Endothelial cell (in vitro differentiated cells): ENCODE measurements around the gene GBX1. TPM values are rescaled to one million over a fixed set of nuclear protein-coding genes. Genes with fewer than 3 reads are reported as not detected.

ENCODE experiments used
- DNase-seq: peaks from one replicate; pipeline ENCODE4 v3.0.0; 2021; ENCODE audit warnings: low spot score
- H3K27ac Mint-ChIP-seq: one replicate; pipeline ENCODE4 v1.8.0; 2021; ENCODE audit warnings: mixed read lengths, inconsistent platforms; ENCODE audit not compliant: unreplicated experiment
- H3K27me3 Mint-ChIP-seq: one replicate; pipeline ENCODE4 v1.8.0; 2021; ENCODE audit warnings: mild to moderate bottlenecking, moderate library complexity, mixed read lengths, inconsistent platforms; ENCODE audit not compliant: unreplicated experiment
- H3K36me3 Mint-ChIP-seq: one replicate; pipeline ENCODE4 v1.8.0; 2021; ENCODE audit warnings: mild to moderate bottlenecking, low read depth, mixed read lengths, inconsistent platforms; ENCODE audit not compliant: unreplicated experiment
- H3K4me1 Mint-ChIP-seq: one replicate; pipeline ENCODE4 v1.8.0; 2021; ENCODE audit warnings: mild to moderate bottlenecking, mixed read lengths, inconsistent platforms; ENCODE audit not compliant: unreplicated experiment
- H3K4me3 Mint-ChIP-seq: one replicate; pipeline ENCODE4 v1.8.0; 2021; ENCODE audit warnings: mild to moderate bottlenecking, mixed read lengths, inconsistent platforms; ENCODE audit not compliant: unreplicated experiment
- H3K9me3 Mint-ChIP-seq: one replicate; pipeline ENCODE4 v1.8.0; 2021; ENCODE audit warnings: mixed read lengths, inconsistent platforms; ENCODE audit not compliant: unreplicated experiment
- CTCF ChIP-seq: fragments of 200-600 bp; sonication (generic); IDR thresholded peaks from one replicate; pipeline ENCODE4 v1.5.0; 2021; ENCODE audit warnings: antibody characterized with exemption; ENCODE audit not compliant: unreplicated experiment
- total RNA-seq: library from RNA; stranded (reverse); fragmentation: NEBNext Ultra II Directional; extraction: Animal tissue kit (Norgen Biotek cat#: 25700); gene quantifications from one replicate; pipeline ENCODE4 v1.2.1, GENCODE V29; 2021; ENCODE audit not compliant: unreplicated experiment

The GBX1 gene
- total RNA-seq, 1 donor from 2014 or later = 13.8 TPM

GRCh38 chr7:151177310-151177709 is 9.8 kb upstream of the GBX1 start:
- no peak overlapping the region for H3K4me3 Mint-ChIP-seq
- DNase-seq = no peak
- peaks cover 10% of the 10 kb centered on the region for H3K36me3 Mint-ChIP-seq
- H3K4me1 Mint-ChIP-seq = peaks cover 9% of the 10 kb centered on the region
- no peak for TF ChIP-seq CTCF
- H3K27ac Mint-ChIP-seq = no peak overlapping the region
- H3K27me3 Mint-ChIP-seq = peaks cover 18% of the 10 kb centered on the region
- no peaks in the 10 kb centered on the region for H3K9me3 Mint-ChIP-seq

- H3K9me3 Mint-ChIP-seq = no peaks in the 10 kb centered on the region
- peak overlapping the region; percentile 31 for H3K4me3 Mint-ChIP-seq
- TF ChIP-seq CTCF = no peak
- H3K27me3 Mint-ChIP-seq = peaks cover 15% of the 10 kb centered on the region
- H3K36me3 Mint-ChIP-seq = peaks cover 10% of the 10 kb centered on the region
- H3K27ac Mint-ChIP-seq = no peak overlapping the region
- H3K4me1 Mint-ChIP-seq = peaks cover 9% of the 10 kb centered on the region
- DNase-seq = no peak
Observed at GRCh38 chr7:151176401-151176800, 8.9 kb upstream of the GBX1 start.

GRCh38 chr7:151175793-151176311 is 8.4 kb upstream of the GBX1 start:
- Mint-ChIP-seq H3K4me1 (peaks cover 9% of the 10 kb centered on the region), H3K27me3 (peaks cover 15% of the 10 kb centered on the region), H3K4me3 (no peak overlapping the region), H3K27ac (no peak overlapping the region), H3K9me3 (no peaks in the 10 kb centered on the region), H3K36me3 (peaks cover 10% of the 10 kb centered on the region)
- no peak for DNase-seq
- TF ChIP-seq CTCF = no peak

GRCh38 chr7:151175047-151175792 is 7.7 kb upstream of the GBX1 start:
- no peak for TF ChIP-seq CTCF
- H3K4me3 Mint-ChIP-seq = no peak overlapping the region
- DNase-seq = no peak
- H3K27me3 Mint-ChIP-seq = peaks cover 15% of the 10 kb centered on the region
- H3K4me1 Mint-ChIP-seq = peaks cover 9% of the 10 kb centered on the region
- H3K27ac Mint-ChIP-seq = no peak overlapping the region
- peaks cover 10% of the 10 kb centered on the region for H3K36me3 Mint-ChIP-seq
- H3K9me3 Mint-ChIP-seq = no peaks in the 10 kb centered on the region
